Chondrocyte (in vitro differentiated cells): Measurements from ENCODE around the gene UFSP2. TPM values are rescaled to one million over a fixed set of nuclear protein-coding genes. Genes with fewer than 3 reads are reported as not detected.
A peak's percentile ranks its signal among the peaks of the same experiment; 100 is the strongest.

ENCODE experiments used
- DNase-seq: peaks from one replicate; pipeline ENCODE4 v3.0.0; 2021; ENCODE audit warnings: mixed read lengths, low spot score
- H3K27ac Mint-ChIP-seq: one replicate; pipeline ENCODE4 v1.8.0; 2021; ENCODE audit warnings: mild to moderate bottlenecking, moderate library complexity, mixed read lengths; ENCODE audit not compliant: unreplicated experiment
- H3K27me3 Mint-ChIP-seq: 2 replicates; pipeline ENCODE4 v1.8.0; 2021; ENCODE audit warnings: low read depth, mixed read lengths
- H3K36me3 Mint-ChIP-seq: 2 replicates; pipeline ENCODE4 v1.8.0; 2021; ENCODE audit warnings: low read depth, mixed read lengths
- H3K4me1 Mint-ChIP-seq: 2 replicates; pipeline ENCODE4 v1.8.0; 2021; ENCODE audit warnings: low read depth, mild to moderate bottlenecking, mixed read lengths
- H3K4me3 Mint-ChIP-seq: one replicate; pipeline ENCODE4 v1.8.0; 2021; ENCODE audit warnings: mild to moderate bottlenecking, moderate library complexity, mixed read lengths; ENCODE audit not compliant: unreplicated experiment
- H3K9me3 Mint-ChIP-seq: 2 replicates; pipeline ENCODE4 v1.8.0; 2021; ENCODE audit warnings: low read depth, mixed read lengths
- CTCF ChIP-seq: fragments of 200-600 bp; sonication (generic); IDR thresholded peaks from 2 replicates; pipeline ENCODE4 v1.5.0; 2021; ENCODE audit warnings: antibody characterized with exemption, mild to moderate bottlenecking, moderate library complexity
- total RNA-seq: library from RNA; stranded (reverse); gene quantifications from 3 replicates; pipeline ENCODE4 v1.2.1, GENCODE V29; 2021

UFSP2 gene
- total RNA-seq, 1 donor from 2014 or later: 33.0 TPM

GRCh38 chr4:185361872-185362271 lies 63.9 kb downstream of the UFSP2 start:
- peak overlapping the region; percentile 68 for H3K27ac Mint-ChIP-seq
- no peak overlapping the region for H3K4me3 Mint-ChIP-seq
- H3K9me3 Mint-ChIP-seq: no peaks in the 10 kb centered on the region
- peaks cover 12% of the 10 kb centered on the region for H3K36me3 Mint-ChIP-seq
- H3K27me3 Mint-ChIP-seq: no peaks in the 10 kb centered on the region
- TF ChIP-seq CTCF: no peak
- no peak for DNase-seq
- H3K4me1 Mint-ChIP-seq: peaks cover 75% of the 10 kb centered on the region

- H3K27me3 Mint-ChIP-seq: no peaks in the 10 kb centered on the region
- H3K27ac Mint-ChIP-seq: peak overlapping the region; percentile 96
- H3K36me3 Mint-ChIP-seq: peaks cover 7% of the 10 kb centered on the region
- no peak for DNase-seq
- H3K4me3 Mint-ChIP-seq: peak overlapping the region; percentile 2
- peaks cover 90% of the 10 kb centered on the region for H3K4me1 Mint-ChIP-seq
- H3K9me3 Mint-ChIP-seq: no peaks in the 10 kb centered on the region
- TF ChIP-seq CTCF: no peak
Observed at GRCh38 chr4:185359767-185360446, 65.9 kb downstream of the UFSP2 start.

GRCh38 chr4:185358959-185359358 lies 66.8 kb downstream of the UFSP2 start:
- H3K4me1 Mint-ChIP-seq: peaks cover 81% of the 10 kb centered on the region
- H3K27me3 Mint-ChIP-seq: no peaks in the 10 kb centered on the region
- TF ChIP-seq CTCF: no peak
- H3K4me3 Mint-ChIP-seq: peak overlapping the region; percentile 22
- peaks cover 14% of the 10 kb centered on the region for H3K36me3 Mint-ChIP-seq
- H3K9me3 Mint-ChIP-seq: no peaks in the 10 kb centered on the region
- DNase-seq: no peak
- peak overlapping the region; percentile 96 for H3K27ac Mint-ChIP-seq

GRCh38 chr4:185358514-185358913 lies 67.2 kb downstream of the UFSP2 start:
- Mint-ChIP-seq H3K9me3 (no peaks in the 10 kb centered on the region), H3K27ac (peak overlapping the region; percentile 96), H3K36me3 (peaks cover 15% of the 10 kb centered on the region), H3K4me3 (no peak overlapping the region), H3K27me3 (no peaks in the 10 kb centered on the region), H3K4me1 (peaks cover 78% of the 10 kb centered on the region)
- DNase-seq: no peak
- no peak for TF ChIP-seq CTCF

GRCh38 chr4:185357733-185358440 lies 67.9 kb downstream of the UFSP2 start:
- Mint-ChIP-seq H3K4me1 (peaks cover 72% of the 10 kb centered on the region), H3K27me3 (no peaks in the 10 kb centered on the region), H3K36me3 (peaks cover 17% of the 10 kb centered on the region), H3K4me3 (no peak overlapping the region), H3K27ac (peak overlapping the region; percentile 96), H3K9me3 (no peaks in the 10 kb centered on the region)
- no peak for DNase-seq
- no peak for TF ChIP-seq CTCF
